Midbrain (tissue), 1 donor: Measurements from ENCODE around the gene PHC3.
"Not testable (repeated sequence)": the region's sequence is repeated elsewhere in the genome, so short reads cannot be mapped to it uniquely, and the experiment has no call there.

ENCODE experiments used
- DNase-seq: peaks from one replicate; lab custom pipeline; 2025; lab: John Stamatoyannopoulos, UW

PHC3 gene

GRCh38 chr3:170130532-170130931 is 51.0 kb downstream of the PHC3 start:
- no peak for DNase-seq

- no peak for DNase-seq
These were observed 52.5 kb downstream of the PHC3 start for GRCh38 chr3:170128977-170129431.

- no peak for DNase-seq
These were observed 53.1 kb downstream of the PHC3 start for GRCh38 chr3:170128259-170128976.

- no peak for DNase-seq
These were observed 64.4 kb downstream of the PHC3 start for GRCh38 chr3:170117134-170117533.

GRCh38 chr3:170114165-170114564 is 67.4 kb downstream of the PHC3 start:
- not testable (repeated sequence) for DNase-seq

GRCh38 chr3:170111147-170111771 is 70.3 kb downstream of the PHC3 start:
- no peak for DNase-seq

GRCh38 chr3:170109579-170110293 is 71.8 kb downstream of the PHC3 start:
- DNase-seq = no peak

- DNase-seq = no peak
These were observed 72.6 kb downstream of the PHC3 start for GRCh38 chr3:170108955-170109354.

- no peak for DNase-seq
These were observed 73.6 kb downstream of the PHC3 start for GRCh38 chr3:170107941-170108340.

GRCh38 chr3:170102431-170102830 is 79.1 kb downstream of the PHC3 start:
- no peak for DNase-seq

- no peak for DNase-seq
These were observed 80.6 kb downstream of the PHC3 start for GRCh38 chr3:170100944-170101343.

- no peak for DNase-seq
These were observed 82.8 kb downstream of the PHC3 start for GRCh38 chr3:170098753-170099152.

- no peak for DNase-seq
These were observed 85.2 kb downstream of the PHC3 start for GRCh38 chr3:170096342-170096741.

GRCh38 chr3:170095771-170096170 is 85.8 kb downstream of the PHC3 start:
- DNase-seq = no peak

GRCh38 chr3:170092907-170093306 is 88.6 kb downstream of the PHC3 start:
- DNase-seq = no peak

GRCh38 chr3:170090601-170090981 is 90.9 kb downstream of the PHC3 start:
- DNase-seq = no peak

- DNase-seq = no peak
These were observed 91.5 kb downstream of the PHC3 start for GRCh38 chr3:170089862-170090600.

GRCh38 chr3:170085396-170085795 is 96.1 kb downstream of the PHC3 start:
- DNase-seq = no peak

- DNase-seq = no peak
These were observed 98.2 kb downstream of the PHC3 start for GRCh38 chr3:170083343-170083742.

- no peak for DNase-seq
These were observed 100.3 kb downstream of the PHC3 start for GRCh38 chr3:170081079-170081741.

GRCh38 chr3:170080605-170081004 is 100.9 kb downstream of the PHC3 start:
- no peak for DNase-seq
